Measurements from ENCODE around the gene NUCB2. TPM values are rescaled to one million over a fixed set of nuclear protein-coding genes. Genes with fewer than 3 reads are reported as not detected.

The NUCB2 gene
- total and polyA plus RNA-seq, 2 donors (not counting 3 experiments of a cell fraction or from before 2014, with no cell fraction given): 41.9 to 114 TPM

DNA sequence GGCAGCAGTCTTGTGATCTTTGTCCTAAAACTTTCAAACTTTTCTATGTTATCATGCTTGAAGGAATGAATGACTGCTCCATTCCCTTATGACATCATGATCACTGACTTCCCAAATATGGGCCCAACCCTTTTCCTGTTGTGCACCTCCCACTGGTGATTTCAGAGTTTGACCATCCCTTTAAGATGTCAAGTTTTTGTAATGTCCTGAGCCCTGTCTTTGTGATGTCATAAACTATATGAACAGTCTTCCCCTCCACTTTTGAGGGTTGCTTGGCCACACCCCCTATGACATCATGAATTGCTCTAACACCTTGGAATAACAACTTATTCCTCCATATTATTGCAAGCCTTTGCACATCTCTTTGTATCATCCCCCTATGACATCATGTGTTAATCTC is 16.5 kb upstream of the NUCB2 start:
- Histone ChIP-seq H3K36me3 (ENCODE audit: control insufficient read depth in 2 of 2, extremely low read depth in 1 of 2, insufficient read depth in 2 of 2, low read length in 2 of 2) (no peaks in the 10 kb centered on the region), H3K27ac (ENCODE audit: insufficient read depth, low read depth, low read length) (no peak overlapping the region), H3K79me2 (ENCODE audit: control insufficient read depth, insufficient read depth, low read length) (no peaks in the 10 kb centered on the region), H3K4me1 (ENCODE audit: control insufficient read depth, extremely low read depth, insufficient read depth, low read length) (no peaks in the 10 kb centered on the region), H4K20me1 (replicated peaks; ENCODE audit: control insufficient read depth, extremely low read depth, insufficient read depth, low read length) (no peaks in the 10 kb centered on the region), H3K9me3 (replicated peaks; ENCODE audit: control insufficient read depth, insufficient read depth, low read length) (no peaks in the 10 kb centered on the region), H3K9ac (replicated peaks; ENCODE audit: extremely low read depth, insufficient read depth, low read length) (no peak overlapping the region), H3K4me2 (ENCODE audit: insufficient read depth, low read length) (no peak overlapping the region), H3K4me3 (replicated peaks in 1 of 3; ENCODE audit: insufficient read depth in 1 of 3, low read depth in 1 of 3, low read length in 3 of 3) (no peak overlapping the region), H3K9me1 (replicated peaks; ENCODE audit: control insufficient read depth, extremely low read depth, insufficient read depth, low read length) (no peaks in the 10 kb centered on the region), H2AFZ (ENCODE audit: low read depth, low read length) (no peak overlapping the region), H3K27me3 (ENCODE audit: control insufficient read depth in 2 of 2, insufficient read depth in 2 of 2, low read length in 2 of 2) (no peaks in the 10 kb centered on the region)
- DNase-seq (ENCODE audit: low read depth, low spot score) (no peak), FAIRE-seq (no peak)
- dilution Hi-C loops (cut with MboI; ENCODE audit: extremely low pct_ligation_motif_present, low sequenced_read_pairs) (no loop called here), intact Hi-C loops (cut with micrococcal nuclease) (no loop called here)
- CTCF ChIA-PET: no interaction called here
- TF ChIP-seq GATA2 (IDR thresholded peaks at IDR 0.05; ENCODE audit: insufficient read depth, insufficient read length, low read depth, low read length): no peak
- POLR2A ChIA-PET: no interaction called here
- no TSS peak for BruUV-seq (replicated peaks)

DNA sequence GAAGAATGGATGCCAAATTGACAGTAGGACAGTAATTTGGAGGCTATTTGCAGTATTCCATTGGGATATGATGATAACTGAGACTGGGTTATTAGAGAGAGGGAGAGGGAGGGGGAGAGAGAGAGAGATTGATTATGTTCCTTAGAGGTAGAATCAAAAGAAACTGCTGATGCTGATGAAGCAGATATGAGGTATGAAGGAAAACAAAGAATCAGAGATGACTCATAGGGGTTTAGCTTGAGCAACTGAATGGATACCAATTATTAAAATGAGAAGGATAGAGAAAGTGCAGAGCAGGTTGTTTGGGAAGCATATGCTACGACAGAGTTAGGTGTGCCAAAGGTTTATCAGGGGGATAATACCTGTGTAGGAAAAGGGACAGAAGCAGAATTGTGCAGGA is 12.8 kb upstream of the NUCB2 start:
- no TSS peak for BruUV-seq (replicated peaks)
- H3K9me1 ChIP-seq (replicated peaks; ENCODE audit: control insufficient read depth, extremely low read depth, insufficient read depth, low read length): no peaks in the 10 kb centered on the region
- no peak overlapping the region for H3K27ac ChIP-seq (ENCODE audit: insufficient read depth, low read depth, low read length)
- H3K4me3 ChIP-seq (replicated peaks in 1 of 3; ENCODE audit: insufficient read depth in 1 of 3, low read depth in 1 of 3, low read length in 3 of 3): no peak overlapping the region
- DNase-seq (ENCODE audit: low read depth, low spot score) (no peak), FAIRE-seq (no peak)
- H3K27me3 ChIP-seq (ENCODE audit: control insufficient read depth in 2 of 2, insufficient read depth in 2 of 2, low read length in 2 of 2): no peaks in the 10 kb centered on the region
- no peaks in the 10 kb centered on the region for H3K9me3 ChIP-seq (replicated peaks; ENCODE audit: control insufficient read depth, insufficient read depth, low read length)
- no peaks in the 10 kb centered on the region for H3K4me1 ChIP-seq (ENCODE audit: control insufficient read depth, extremely low read depth, insufficient read depth, low read length)
- ChIA-PET POLR2A (no interaction called here), CTCF (interaction anchor here (1.2 to 1.3 kb wide), 2 partner anchors 34 to 40 kb away, joined by 4 read pairs; no protein-coding TSS in a partner anchor)
- no peaks in the 10 kb centered on the region for H3K79me2 ChIP-seq (ENCODE audit: control insufficient read depth, insufficient read depth, low read length)
- H2AFZ ChIP-seq (ENCODE audit: low read depth, low read length): no peak overlapping the region
- H3K4me2 ChIP-seq (ENCODE audit: insufficient read depth, low read length): no peak overlapping the region
- dilution Hi-C loops (cut with MboI; ENCODE audit: extremely low pct_ligation_motif_present, low sequenced_read_pairs): no loop called here
- no peaks in the 10 kb centered on the region for H3K36me3 ChIP-seq (ENCODE audit: control insufficient read depth in 2 of 2, extremely low read depth in 1 of 2, insufficient read depth in 2 of 2, low read length in 2 of 2)
- TF ChIP-seq JUN (IDR thresholded peaks at IDR 0.05; ENCODE audit: borderline replicate concordance, insufficient read depth, insufficient read length, low read depth) (peak; percentile 58), FOS (IDR thresholded peaks at IDR 0.05; ENCODE audit: borderline replicate concordance, insufficient read depth, low read length) (peak; percentile 72), GATA2 (IDR thresholded peaks at IDR 0.05; ENCODE audit: insufficient read depth, insufficient read length, low read depth, low read length) (peak; percentile 64)
- TF ChIP-seq, protein P1, sequence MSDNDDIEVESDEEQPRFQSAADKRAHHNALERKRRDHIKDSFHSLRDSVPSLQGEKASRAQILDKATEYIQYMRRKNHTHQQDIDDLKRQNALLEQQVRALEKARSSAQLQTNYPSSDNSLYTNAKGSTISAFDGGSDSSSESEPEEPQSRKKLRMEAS (IDR thresholded peaks at IDR 0.05; ENCODE audit: insufficient read depth, insufficient read length): no peak
- no peaks in the 10 kb centered on the region for H4K20me1 ChIP-seq (replicated peaks; ENCODE audit: control insufficient read depth, extremely low read depth, insufficient read depth, low read length)
- intact Hi-C loops (cut with micrococcal nuclease): no loop called here
- H3K9ac ChIP-seq (replicated peaks; ENCODE audit: extremely low read depth, insufficient read depth, low read length): no peak overlapping the region
